Measurements from ENCODE around the gene DNMT3B. TPM values are rescaled to one million over a fixed set of nuclear protein-coding genes. Genes with fewer than 3 reads are reported as not detected.

The DNMT3B gene
- total RNA-seq, 1 experiment from 2014 or later, result 0.63 TPM

- Histone ChIP-seq H3K9me2 (replicated peaks; ENCODE audit: insufficient read depth, low read length) (no peaks in the 10 kb centered on the region), H3K4me1 (ENCODE audit: low read length) (peaks cover 20% of the 10 kb centered on the region), H3K27ac (ENCODE audit: low read length) (no peak overlapping the region), H3K79me2 (ENCODE audit: low read length) (peaks cover 94% of the 10 kb centered on the region), H4K20me1 (ENCODE audit: insufficient read depth, low read depth, low read length) (peaks cover 41% of the 10 kb centered on the region), H3K4me2 (ENCODE audit: low read depth, low read length, poor library complexity, severe bottlenecking) (no peak overlapping the region), H3K4me3 (ENCODE audit: low read length) (no peak overlapping the region), H3K27me3 (ENCODE audit: low read length) (no peaks in the 10 kb centered on the region), H3K9ac (ENCODE audit: low read length) (no peak overlapping the region), H3K36me3 (ENCODE audit: insufficient read depth, low read length) (peaks cover 54% of the 10 kb centered on the region), H3K9me3 (ENCODE audit: low read length) (no peaks in the 10 kb centered on the region), H2AFZ (ENCODE audit: low read length) (no peak overlapping the region)
- DNase-seq, result no peak
Observed at GRCh38 chr20:32830437-32830836, 68.3 kb downstream of the DNMT3B start.

- H4K20me1 ChIP-seq (ENCODE audit: insufficient read depth, low read depth, low read length), result peaks cover 35% of the 10 kb centered on the region
- H3K79me2 ChIP-seq (ENCODE audit: low read length), result peaks cover 95% of the 10 kb centered on the region
- H3K4me2 ChIP-seq (ENCODE audit: low read depth, low read length, poor library complexity, severe bottlenecking), result no peak overlapping the region
- H3K9ac ChIP-seq (ENCODE audit: low read length), result no peak overlapping the region
- peaks cover 60% of the 10 kb centered on the region for H3K36me3 ChIP-seq (ENCODE audit: insufficient read depth, low read length)
- no peaks in the 10 kb centered on the region for H3K9me2 ChIP-seq (replicated peaks; ENCODE audit: insufficient read depth, low read length)
- H3K4me3 ChIP-seq (ENCODE audit: low read length), result no peak overlapping the region
- H3K27ac ChIP-seq (ENCODE audit: low read length), result no peak overlapping the region
- H3K9me3 ChIP-seq (ENCODE audit: low read length), result no peaks in the 10 kb centered on the region
- no peak overlapping the region for H2AFZ ChIP-seq (ENCODE audit: low read length)
- H3K4me1 ChIP-seq (ENCODE audit: low read length), result peaks cover 18% of the 10 kb centered on the region
- H3K27me3 ChIP-seq (ENCODE audit: low read length), result no peaks in the 10 kb centered on the region
- no peak for DNase-seq
Observed at GRCh38 chr20:32831982-32832381, 69.8 kb downstream of the DNMT3B start.

GRCh38 chr20:32832664-32833063 lies 70.5 kb downstream of the DNMT3B start:
- Histone ChIP-seq H3K27ac (ENCODE audit: low read length) (no peak overlapping the region), H3K9me3 (ENCODE audit: low read length) (no peaks in the 10 kb centered on the region), H3K4me3 (ENCODE audit: low read length) (no peak overlapping the region), H4K20me1 (ENCODE audit: insufficient read depth, low read depth, low read length) (peaks cover 34% of the 10 kb centered on the region), H3K9ac (ENCODE audit: low read length) (no peak overlapping the region), H2AFZ (ENCODE audit: low read length) (no peak overlapping the region), H3K79me2 (ENCODE audit: low read length) (peaks cover 93% of the 10 kb centered on the region), H3K4me2 (ENCODE audit: low read depth, low read length, poor library complexity, severe bottlenecking) (no peak overlapping the region), H3K36me3 (ENCODE audit: insufficient read depth, low read length) (peaks cover 62% of the 10 kb centered on the region), H3K9me2 (replicated peaks; ENCODE audit: insufficient read depth, low read length) (no peaks in the 10 kb centered on the region), H3K4me1 (ENCODE audit: low read length) (peaks cover 11% of the 10 kb centered on the region), H3K27me3 (ENCODE audit: low read length) (no peaks in the 10 kb centered on the region)
- DNase-seq, result no peak

GRCh38 chr20:32834972-32835371 lies 72.8 kb downstream of the DNMT3B start:
- Histone ChIP-seq H3K4me2 (ENCODE audit: low read depth, low read length, poor library complexity, severe bottlenecking) (no peak overlapping the region), H4K20me1 (ENCODE audit: insufficient read depth, low read depth, low read length) (peaks cover 17% of the 10 kb centered on the region), H3K9me2 (replicated peaks; ENCODE audit: insufficient read depth, low read length) (no peaks in the 10 kb centered on the region), H2AFZ (ENCODE audit: low read length) (no peak overlapping the region), H3K9me3 (ENCODE audit: low read length) (no peaks in the 10 kb centered on the region), H3K36me3 (ENCODE audit: insufficient read depth, low read length) (peaks cover 54% of the 10 kb centered on the region), H3K4me3 (ENCODE audit: low read length) (no peak overlapping the region), H3K27me3 (ENCODE audit: low read length) (no peaks in the 10 kb centered on the region), H3K79me2 (ENCODE audit: low read length) (peaks cover 91% of the 10 kb centered on the region), H3K9ac (ENCODE audit: low read length) (no peak overlapping the region), H3K27ac (ENCODE audit: low read length) (no peak overlapping the region), H3K4me1 (ENCODE audit: low read length) (no peaks in the 10 kb centered on the region)
- DNase-seq, result no peak

- H3K4me2 ChIP-seq (ENCODE audit: low read depth, low read length, poor library complexity, severe bottlenecking), result no peak overlapping the region
Observed at GRCh38 chr20:32837157-32837556, 75.0 kb downstream of the DNMT3B start.

GRCh38 chr20:32839227-32839981 lies 77.2 kb downstream of the DNMT3B start:
- H4K20me1 ChIP-seq (ENCODE audit: insufficient read depth, low read depth, low read length), result peaks cover 22% of the 10 kb centered on the region
- no peak overlapping the region for H3K9ac ChIP-seq (ENCODE audit: low read length)
- no peak overlapping the region for H2AFZ ChIP-seq (ENCODE audit: low read length)
- H3K79me2 ChIP-seq (ENCODE audit: low read length), result peaks cover 78% of the 10 kb centered on the region
- H3K9me3 ChIP-seq (ENCODE audit: low read length), result no peaks in the 10 kb centered on the region
- no peak overlapping the region for H3K4me2 ChIP-seq (ENCODE audit: low read depth, low read length, poor library complexity, severe bottlenecking)
- no peak overlapping the region for H3K27ac ChIP-seq (ENCODE audit: low read length)
- H3K27me3 ChIP-seq (ENCODE audit: low read length), result no peaks in the 10 kb centered on the region
- no peak for DNase-seq
- H3K9me2 ChIP-seq (replicated peaks; ENCODE audit: insufficient read depth, low read length), result no peaks in the 10 kb centered on the region
- no peaks in the 10 kb centered on the region for H3K4me1 ChIP-seq (ENCODE audit: low read length)
- H3K4me3 ChIP-seq (ENCODE audit: low read length), result no peak overlapping the region
- peaks cover 41% of the 10 kb centered on the region for H3K36me3 ChIP-seq (ENCODE audit: insufficient read depth, low read length)

More at GRCh38 chr20:32837157-32837556, 75.0 kb downstream of the DNMT3B start:
- no peak overlapping the region for H3K9ac ChIP-seq (ENCODE audit: low read length)
- no peak overlapping the region for H3K4me3 ChIP-seq (ENCODE audit: low read length)
- H3K9me2 ChIP-seq (replicated peaks; ENCODE audit: insufficient read depth, low read length), result no peaks in the 10 kb centered on the region
- no peaks in the 10 kb centered on the region for H3K9me3 ChIP-seq (ENCODE audit: low read length)
- H3K4me1 ChIP-seq (ENCODE audit: low read length), result no peaks in the 10 kb centered on the region
- no peak for DNase-seq
- H4K20me1 ChIP-seq (ENCODE audit: insufficient read depth, low read depth, low read length), result peaks cover 9% of the 10 kb centered on the region
- H3K27me3 ChIP-seq (ENCODE audit: low read length), result no peaks in the 10 kb centered on the region
- H3K36me3 ChIP-seq (ENCODE audit: insufficient read depth, low read length), result peaks cover 48% of the 10 kb centered on the region
- H3K79me2 ChIP-seq (ENCODE audit: low read length), result peaks cover 79% of the 10 kb centered on the region
- H2AFZ ChIP-seq (ENCODE audit: low read length), result no peak overlapping the region
- H3K27ac ChIP-seq (ENCODE audit: low read length), result no peak overlapping the region

- no peaks in the 10 kb centered on the region for H3K9me3 ChIP-seq (ENCODE audit: low read length)
- no peaks in the 10 kb centered on the region for H3K4me1 ChIP-seq (ENCODE audit: low read length)
- no peak overlapping the region for H3K9ac ChIP-seq (ENCODE audit: low read length)
- no peak overlapping the region for H3K27ac ChIP-seq (ENCODE audit: low read length)
- no peaks in the 10 kb centered on the region for H3K27me3 ChIP-seq (ENCODE audit: low read length)
- no peak overlapping the region for H3K4me3 ChIP-seq (ENCODE audit: low read length)
- no peaks in the 10 kb centered on the region for H3K9me2 ChIP-seq (replicated peaks; ENCODE audit: insufficient read depth, low read length)
- peaks cover 77% of the 10 kb centered on the region for H3K79me2 ChIP-seq (ENCODE audit: low read length)
- peaks cover 37% of the 10 kb centered on the region for H3K36me3 ChIP-seq (ENCODE audit: insufficient read depth, low read length)
- H4K20me1 ChIP-seq (ENCODE audit: insufficient read depth, low read depth, low read length), result peaks cover 20% of the 10 kb centered on the region
- no peak for DNase-seq
- H3K4me2 ChIP-seq (ENCODE audit: low read depth, low read length, poor library complexity, severe bottlenecking), result no peak overlapping the region
- no peak overlapping the region for H2AFZ ChIP-seq (ENCODE audit: low read length)
Observed at GRCh38 chr20:32839982-32840285, 77.7 kb downstream of the DNMT3B start.

GRCh38 chr20:32841174-32841573 lies 79.0 kb downstream of the DNMT3B start:
- Histone ChIP-seq H3K27me3 (ENCODE audit: low read length) (no peaks in the 10 kb centered on the region), H3K4me1 (ENCODE audit: low read length) (no peaks in the 10 kb centered on the region), H3K4me3 (ENCODE audit: low read length) (no peak overlapping the region), H3K9me2 (replicated peaks; ENCODE audit: insufficient read depth, low read length) (no peaks in the 10 kb centered on the region), H3K4me2 (ENCODE audit: low read depth, low read length, poor library complexity, severe bottlenecking) (no peak overlapping the region), H3K36me3 (ENCODE audit: insufficient read depth, low read length) (peaks cover 31% of the 10 kb centered on the region), H3K27ac (ENCODE audit: low read length) (no peak overlapping the region), H3K79me2 (ENCODE audit: low read length) (peaks cover 78% of the 10 kb centered on the region), H3K9me3 (ENCODE audit: low read length) (no peaks in the 10 kb centered on the region), H4K20me1 (ENCODE audit: insufficient read depth, low read depth, low read length) (peaks cover 25% of the 10 kb centered on the region), H2AFZ (ENCODE audit: low read length) (no peak overlapping the region), H3K9ac (ENCODE audit: low read length) (no peak overlapping the region)
- no peak for DNase-seq

All from Karpas-422 (cell line).